Mucosa of rectum (tissue), 2 donors: ENCODE data around the gene USH1G.

Experiments used
- H3K27ac ChIP-seq, 2 donors: one replicate each; pipeline ENCODE4 v1.7.0; 2013; ENCODE audit warnings: inconsistent platforms in 2 of 2, low read depth in 2 of 2, low read length in 2 of 2
- H3K27me3 ChIP-seq, 2 donors: one replicate each; pipeline ENCODE4 v1.7.0; 2013; ENCODE audit warnings: low read length in 2 of 2; ENCODE audit not compliant: control insufficient read depth in 2 of 2, insufficient read depth in 2 of 2
- H3K36me3 ChIP-seq, 2 donors: one replicate each; pipeline ENCODE4 v1.7.0; 2013; ENCODE audit warnings: low read length in 2 of 2; ENCODE audit not compliant: control insufficient read depth in 2 of 2, insufficient read depth in 2 of 2
- H3K4me1 ChIP-seq, 2 donors: one replicate each; pipeline ENCODE4 v1.7.0; 2013; ENCODE audit warnings: low read length in 2 of 2, mild to moderate bottlenecking in 1 of 2; ENCODE audit not compliant: control insufficient read depth in 2 of 2, insufficient read depth in 2 of 2
- H3K4me3 ChIP-seq, 2 donors: one replicate each; pipeline ENCODE4 v1.7.0; 2013; ENCODE audit warnings: low read length in 2 of 2
- H3K9ac ChIP-seq, 2 donors: one replicate each; pipeline ENCODE4 v1.7.0; 2013; ENCODE audit warnings: low read length in 2 of 2, low read depth in 1 of 2, mild to moderate bottlenecking in 1 of 2
- H3K9me3 ChIP-seq, 2 donors: one replicate each; pipeline ENCODE4 v1.7.0; 2013; ENCODE audit warnings: low read length in 2 of 2; ENCODE audit not compliant: control insufficient read depth in 2 of 2
- donor health status: healthy.
- donor health status: Normal muscosa, but diverticular disease.

The USH1G gene

DNA sequence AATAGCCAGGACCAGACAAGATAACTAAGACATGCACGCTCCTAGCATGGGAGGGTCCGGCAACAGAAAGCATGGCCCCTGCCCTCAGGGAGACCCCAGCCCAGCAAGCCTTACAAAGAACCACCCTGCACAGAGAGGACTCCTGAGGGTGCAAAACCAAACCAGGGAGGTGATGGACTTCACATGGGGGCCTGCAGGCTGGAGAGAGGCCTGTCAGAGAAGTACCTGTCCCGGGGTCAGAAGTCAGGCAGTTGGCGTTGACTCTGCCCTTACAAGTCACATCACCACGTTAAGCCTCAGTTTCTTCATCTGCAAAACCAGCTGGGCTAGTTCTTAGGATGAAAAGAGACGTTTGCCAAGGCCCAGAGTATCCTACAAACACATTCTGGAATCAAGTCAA, 5.7 kb upstream of the USH1G start:
- Histone ChIP-seq H3K4me1 (peaks cover 0 to 6% of the 10 kb centered on the region in 2 donors), H3K27ac (no peak overlapping the region), H3K9ac (no peak overlapping the region), H3K27me3 (peaks cover 36 to 50% of the 10 kb centered on the region in 2 donors), H3K9me3 (no peaks in the 10 kb centered on the region), H3K4me3 (no peak overlapping the region), H3K36me3 (no peaks in the 10 kb centered on the region)

DNA sequence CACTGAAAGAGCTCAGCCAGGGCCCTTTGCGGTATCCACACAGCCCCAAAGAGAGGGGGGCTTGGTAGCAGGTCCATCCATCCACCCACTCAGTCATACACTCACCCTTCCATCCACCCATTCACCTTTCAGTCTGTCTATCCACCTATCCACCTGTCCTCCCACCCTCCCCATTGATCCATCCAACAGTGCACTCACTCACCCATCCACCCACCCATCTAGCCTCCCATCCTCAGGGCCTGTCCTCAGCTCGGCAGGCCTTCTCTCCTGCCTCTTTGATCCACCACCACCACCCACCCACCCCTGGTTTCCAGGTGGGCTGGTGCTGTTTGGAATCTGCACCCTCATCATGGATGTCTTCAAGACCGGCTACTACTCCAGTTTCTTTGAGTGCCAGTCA, 2.2 kb upstream of the USH1G start:
- Histone ChIP-seq H3K9me3 (no peaks in the 10 kb centered on the region), H3K27me3 (peaks cover 37 to 54% of the 10 kb centered on the region in 2 donors), H3K27ac (no peak overlapping the region)

DNA sequence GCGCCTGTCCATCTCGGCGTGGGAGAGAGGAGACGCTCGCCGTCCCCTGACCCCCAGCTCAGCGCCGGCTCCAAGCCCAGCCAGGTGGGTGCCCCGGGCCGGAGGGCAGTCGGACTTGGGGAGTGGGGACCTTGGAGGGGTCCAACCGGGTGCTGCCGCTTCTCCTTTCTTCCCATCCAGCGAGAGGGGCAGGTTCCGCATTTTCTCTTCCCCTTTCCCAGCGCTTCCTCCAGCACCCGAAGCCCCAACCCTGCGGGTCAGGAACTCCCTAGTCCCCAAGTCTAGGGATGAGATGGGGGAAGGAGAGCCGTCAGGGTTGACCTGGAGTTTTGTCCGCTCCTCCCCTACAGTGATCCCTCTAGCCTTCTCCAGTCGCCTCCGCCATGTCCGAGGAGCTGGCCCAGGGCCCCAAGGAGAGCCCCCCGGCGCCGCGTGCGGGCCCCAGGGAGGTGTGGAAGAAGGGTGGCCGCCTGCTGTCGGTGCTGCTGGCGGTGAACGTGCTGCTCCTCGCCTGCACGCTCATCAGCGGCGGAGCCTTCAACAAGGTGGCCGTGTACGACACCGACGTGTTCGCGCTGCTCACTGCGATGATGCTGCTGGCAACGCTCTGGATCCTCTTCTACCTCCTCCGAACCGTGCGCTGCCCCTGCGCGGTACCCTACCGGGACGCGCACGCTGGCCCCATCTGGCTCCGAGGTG, 1.3 kb upstream of the USH1G start, which contains the start of gene OTOP2:
TSS of gene OTOP2 (plus strand) at position 24 of the 699 bp plus-strand sequence. CDS start at position 384, 360 bp downstream.
- no peak within 1 kb of the TSS for H3K27ac ChIP-seq

More for the DNA sequence above, 2.2 kb upstream of the USH1G start:
- Histone ChIP-seq H3K36me3 (no peaks in the 10 kb centered on the region), H3K4me1 (peaks cover 0 to 7% of the 10 kb centered on the region in 2 donors), H3K4me3 (no peak overlapping the region), H3K9ac (no peak overlapping the region)

DNA sequence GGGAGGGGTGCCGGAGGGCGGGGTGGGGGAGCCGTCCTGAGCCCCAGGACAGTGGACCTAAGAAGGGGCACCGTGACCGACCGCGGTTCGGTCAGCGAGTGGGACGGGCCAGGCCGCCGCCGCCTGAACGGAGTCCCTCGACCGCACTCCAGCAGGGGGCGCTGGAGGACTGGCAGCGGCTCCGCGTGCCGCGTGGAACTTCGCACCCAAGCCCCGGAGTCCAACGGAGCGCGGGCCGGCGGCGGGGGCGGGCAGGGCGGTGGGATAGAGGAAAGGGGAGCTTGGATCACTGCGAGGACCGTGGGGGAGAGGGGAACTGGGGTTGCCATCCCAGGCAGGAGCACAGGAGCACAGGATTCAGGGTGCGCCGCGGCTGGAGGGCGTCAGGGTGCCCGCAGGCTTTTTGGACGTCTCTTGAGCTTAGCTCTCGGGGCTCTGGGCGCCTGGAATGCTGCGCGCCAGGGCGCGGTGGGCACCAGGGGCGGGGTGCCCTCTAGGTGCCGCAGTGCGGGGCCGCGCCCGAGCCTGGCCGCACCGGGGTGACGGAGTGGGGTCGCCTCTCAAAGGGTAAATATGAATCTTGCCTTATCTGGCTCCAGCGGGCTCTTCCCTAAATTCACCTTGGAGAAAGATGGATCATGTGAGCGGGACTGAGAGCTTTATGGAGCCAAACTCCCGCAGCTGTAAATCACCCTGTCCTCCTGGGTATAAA, 639 bp upstream of the USH1G start:
- H3K4me3 ChIP-seq, result peak overlapping the region in 1 of 2 donors; percentile 16
- peaks cover 37 to 57% of the 10 kb centered on the region in 2 donors for H3K27me3 ChIP-seq
- H3K9ac ChIP-seq, result no peak overlapping the region
- H3K27ac ChIP-seq, result no peak overlapping the region
- H3K36me3 ChIP-seq, result no peaks in the 10 kb centered on the region
- no peaks in the 10 kb centered on the region for H3K9me3 ChIP-seq
- H3K4me1 ChIP-seq, result peaks cover 0 to 7% of the 10 kb centered on the region in 2 donors

More for the DNA sequence above, 1.3 kb upstream of the USH1G start, which contains the start of gene OTOP2:
- no peak within 1 kb of the TSS for H3K9ac ChIP-seq
- peaks cover 37 to 57% of the 10 kb centered on the region in 2 donors for H3K27me3 ChIP-seq
- peaks cover 0 to 7% of the 10 kb centered on the region in 2 donors for H3K4me1 ChIP-seq
- H3K4me3 ChIP-seq, result peak within 1 kb of the TSS in 1 of 2 donors; percentile 16
- no peaks in the 10 kb centered on the region for H3K36me3 ChIP-seq
- no peaks in the 10 kb centered on the region for H3K9me3 ChIP-seq

DNA sequence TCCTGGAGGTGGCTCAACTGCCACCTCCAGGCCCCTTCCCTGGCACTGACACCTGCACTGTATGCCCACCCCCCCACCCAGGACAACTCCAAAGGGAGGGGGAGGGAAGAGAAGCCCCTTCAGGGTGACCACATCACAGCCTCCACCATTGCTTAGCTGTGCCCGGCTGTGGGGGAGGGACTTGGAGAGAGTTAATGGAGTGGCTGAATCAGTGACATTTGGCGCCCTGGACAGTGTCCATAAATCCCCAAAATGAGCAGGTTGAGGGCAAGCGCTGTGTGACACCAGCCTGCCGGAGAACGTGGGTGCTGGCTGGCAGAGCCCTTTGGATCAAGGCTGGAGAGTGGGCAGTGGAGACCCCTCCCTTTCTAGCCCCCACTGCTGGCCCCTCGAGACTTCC, 883 bp downstream of the USH1G start:
- H3K4me1 ChIP-seq, result peaks cover 0 to 7% of the 10 kb centered on the region in 2 donors
- no peaks in the 10 kb centered on the region for H3K9me3 ChIP-seq
- H3K36me3 ChIP-seq, result no peaks in the 10 kb centered on the region
- H3K27ac ChIP-seq, result no peak overlapping the region
- H3K9ac ChIP-seq, result no peak overlapping the region
- no peak overlapping the region for H3K4me3 ChIP-seq
- H3K27me3 ChIP-seq, result peaks cover 37 to 54% of the 10 kb centered on the region in 2 donors

DNA sequence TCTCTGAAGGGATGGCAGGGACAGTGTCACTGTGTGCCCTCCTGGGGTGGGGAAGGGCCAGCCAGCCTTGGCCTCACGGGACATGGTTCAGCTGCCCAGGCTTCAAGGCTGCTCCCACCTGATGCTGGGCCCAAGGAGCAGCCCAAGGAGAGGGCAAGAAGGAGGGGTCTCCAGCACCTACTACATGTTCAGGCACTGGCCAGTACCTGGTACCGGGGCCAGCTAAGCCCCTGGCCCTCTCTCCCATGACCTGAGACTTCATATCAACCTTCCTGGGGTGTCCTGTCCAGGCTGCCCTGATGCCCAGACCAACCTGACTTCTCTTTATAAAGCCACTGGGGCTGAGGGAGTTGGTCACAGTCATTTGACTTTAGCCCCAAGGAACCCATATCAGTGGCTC, 1.3 kb downstream of the USH1G start:
- H3K9ac ChIP-seq, result no peak overlapping the region
- peaks cover 37 to 52% of the 10 kb centered on the region in 2 donors for H3K27me3 ChIP-seq
- no peak overlapping the region for H3K4me3 ChIP-seq
- no peaks in the 10 kb centered on the region for H3K36me3 ChIP-seq
- no peaks in the 10 kb centered on the region for H3K9me3 ChIP-seq
- H3K27ac ChIP-seq, result no peak overlapping the region
- H3K4me1 ChIP-seq, result peaks cover 0 to 7% of the 10 kb centered on the region in 2 donors

DNA sequence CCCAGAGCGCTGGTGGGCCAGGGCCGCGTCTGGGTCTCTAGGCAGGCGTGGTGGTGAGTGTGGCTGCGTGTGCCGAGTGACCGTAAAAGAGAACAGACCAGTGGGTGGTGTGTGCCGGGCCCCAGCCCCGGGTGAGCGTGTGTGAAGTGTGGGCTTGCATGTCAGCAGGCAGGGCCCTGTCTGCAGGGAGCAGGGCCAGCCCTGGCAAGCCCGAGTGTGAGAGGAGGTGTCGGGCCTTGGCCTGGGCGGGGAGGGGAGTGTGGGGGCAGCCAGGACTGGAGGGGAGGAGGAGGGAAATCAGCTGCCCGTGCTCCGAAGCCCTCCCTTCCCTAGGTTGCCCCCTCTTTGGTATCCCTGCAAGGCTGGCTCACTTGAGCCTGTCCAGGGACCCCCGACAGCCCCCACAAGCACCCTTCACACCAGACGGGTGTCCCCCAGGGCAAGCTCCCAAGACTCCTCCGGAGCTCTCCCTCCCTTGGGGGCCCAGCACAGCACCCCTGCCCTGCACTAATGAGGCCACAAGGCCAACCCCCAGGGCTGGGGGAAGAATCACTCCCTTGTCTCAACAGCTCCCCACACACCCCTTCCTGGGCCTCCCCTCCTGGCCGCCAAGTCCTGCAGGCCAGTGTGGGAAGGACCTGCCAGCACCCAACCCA, 1.9 kb downstream of the USH1G start:
- no peaks in the 10 kb centered on the region for H3K9me3 ChIP-seq
- peaks cover 36 to 52% of the 10 kb centered on the region in 2 donors for H3K27me3 ChIP-seq
- H3K9ac ChIP-seq, result no peak overlapping the region
- no peak overlapping the region for H3K4me3 ChIP-seq
- peaks cover 0 to 7% of the 10 kb centered on the region in 2 donors for H3K4me1 ChIP-seq
- no peak overlapping the region for H3K27ac ChIP-seq
- no peaks in the 10 kb centered on the region for H3K36me3 ChIP-seq

DNA sequence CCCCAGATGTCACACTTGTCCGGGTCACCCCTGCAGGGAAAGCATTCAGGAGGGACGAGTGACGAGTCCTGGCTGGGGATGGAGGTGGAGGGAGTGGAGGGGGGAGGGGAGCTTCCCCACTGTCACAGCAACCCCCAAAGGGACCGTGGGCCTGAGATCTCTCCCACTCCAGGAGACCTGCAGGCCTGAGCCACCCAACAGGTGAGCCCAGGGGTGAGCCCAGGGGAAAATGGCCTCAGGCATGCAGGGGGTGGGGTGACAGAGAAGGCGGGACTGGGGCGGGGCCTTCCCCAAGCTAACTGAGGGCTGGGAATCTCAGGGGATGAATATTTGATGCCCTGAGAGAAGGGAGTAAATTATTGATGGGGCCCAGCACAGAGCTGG, 2.4 kb downstream of the USH1G start:
- Histone ChIP-seq H3K4me1 (peaks cover 0 to 7% of the 10 kb centered on the region in 2 donors), H3K36me3 (no peaks in the 10 kb centered on the region), H3K27ac (no peak overlapping the region), H3K4me3 (no peak overlapping the region), H3K9me3 (no peaks in the 10 kb centered on the region), H3K9ac (no peak overlapping the region), H3K27me3 (peaks cover 31 to 47% of the 10 kb centered on the region in 2 donors)

DNA sequence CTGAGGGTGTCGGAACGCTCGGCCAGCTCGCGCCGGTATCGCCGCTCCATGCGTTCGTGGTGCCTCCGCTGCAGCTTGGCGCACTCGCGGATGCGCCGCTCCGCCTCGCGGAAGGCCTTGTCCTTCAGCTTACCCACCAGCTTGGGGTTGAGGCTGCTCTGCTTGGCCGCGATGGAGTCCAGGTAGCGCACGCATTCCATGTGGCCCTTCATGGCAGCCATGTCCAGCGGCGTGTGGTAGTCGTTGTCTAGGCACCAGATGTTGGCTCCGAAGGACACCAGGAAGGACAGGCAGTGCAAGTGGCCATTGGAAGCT, 2.8 kb downstream of the USH1G start:
- H3K4me1 ChIP-seq, result peaks cover 0 to 7% of the 10 kb centered on the region in 2 donors
- no peak overlapping the region for H3K27ac ChIP-seq
- H3K9me3 ChIP-seq, result no peaks in the 10 kb centered on the region
- no peak overlapping the region for H3K9ac ChIP-seq
- H3K4me3 ChIP-seq, result no peak overlapping the region
- peaks cover 28 to 43% of the 10 kb centered on the region in 2 donors for H3K27me3 ChIP-seq
- no peaks in the 10 kb centered on the region for H3K36me3 ChIP-seq
